ENCODE data around the gene TBC1D9B.
A peak's percentile ranks its signal among the peaks of the same experiment; 100 is the strongest.

Gene TBC1D9B

GRCh38 chr5:179907556-179908324, at the start of gene TBC1D9B:
Gene TBC1D9B, minus strand, starts transcription at chr5:179907897. Its CDS starts 76 bp downstream, at chr5:179907821.
- FAIRE-seq, result no peak

GRCh38 chr5:179955630-179956029, 47.9 kb upstream of the TBC1D9B start:
- no peak for FAIRE-seq

- no peak for FAIRE-seq
These were observed 47.4 kb upstream of the TBC1D9B start for GRCh38 chr5:179955062-179955461.

GRCh38 chr5:179954434-179954833, 46.7 kb upstream of the TBC1D9B start:
- FAIRE-seq, result no peak

GRCh38 chr5:179953987-179954386, 46.3 kb upstream of the TBC1D9B start:
- no peak for FAIRE-seq

GRCh38 chr5:179936976-179937681, 29.4 kb upstream of the TBC1D9B start:
- FAIRE-seq, result peak; percentile 66

DNA sequence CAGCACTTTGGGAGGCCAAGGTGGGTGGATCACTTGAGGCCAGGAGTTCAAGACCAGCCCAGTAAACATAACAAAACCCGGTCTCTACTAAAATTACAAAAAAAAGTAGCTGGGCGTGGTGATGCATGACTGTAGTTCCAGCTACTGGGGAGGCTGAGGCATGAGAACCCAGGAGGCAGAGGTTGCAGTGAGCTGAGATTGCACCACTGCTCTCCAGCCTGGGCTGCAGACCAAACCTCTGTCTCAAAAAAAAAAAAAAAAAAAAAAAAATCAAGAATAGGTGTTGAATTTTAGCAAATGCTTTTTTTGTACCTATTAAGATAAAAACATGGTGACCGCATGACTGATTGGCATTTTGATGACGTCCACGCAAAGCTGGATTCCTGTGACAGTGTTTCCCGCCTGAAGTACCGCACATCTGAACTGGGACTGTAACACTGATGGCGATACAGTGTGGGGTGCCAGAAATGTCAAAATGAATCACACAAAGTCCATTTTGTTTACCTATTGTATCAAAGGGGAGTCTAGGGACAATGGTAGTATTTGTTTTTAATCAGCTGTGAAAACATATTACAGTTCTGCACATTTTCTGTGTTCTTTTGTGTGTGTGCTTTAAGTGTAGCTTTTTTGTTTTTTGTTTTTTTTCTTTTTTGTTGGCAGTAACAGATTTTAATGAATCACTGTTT, 23.2 kb upstream of the TBC1D9B start:
- FAIRE-seq, result peak; percentile 70

DNA sequence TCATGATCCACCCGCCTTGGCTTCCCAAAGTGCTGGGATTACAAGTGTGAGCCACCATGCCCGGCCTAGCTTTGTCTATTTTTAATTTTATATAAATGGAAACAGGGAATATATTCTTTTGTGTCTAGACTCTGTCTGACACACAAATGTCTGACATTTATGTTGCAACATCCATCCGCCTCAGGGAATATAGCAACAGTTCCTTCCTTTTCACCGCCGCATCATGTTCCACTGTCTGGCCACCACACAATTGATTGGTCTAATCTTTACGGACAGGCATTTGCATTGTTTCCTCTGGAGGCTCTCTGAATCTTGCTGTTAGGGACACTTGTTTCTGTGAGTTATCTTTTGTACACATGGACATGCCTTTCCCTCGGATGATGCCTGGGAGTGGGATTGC, 20.1 kb upstream of the TBC1D9B start:
- FAIRE-seq, result no peak

GRCh38 chr5:179926657-179927056, 19.0 kb upstream of the TBC1D9B start:
- no peak for FAIRE-seq

GRCh38 chr5:179923436-179923835, 15.7 kb upstream of the TBC1D9B start:
- no peak for FAIRE-seq

GRCh38 chr5:179920175-179920574, 12.5 kb upstream of the TBC1D9B start:
- FAIRE-seq, result no peak

DNA sequence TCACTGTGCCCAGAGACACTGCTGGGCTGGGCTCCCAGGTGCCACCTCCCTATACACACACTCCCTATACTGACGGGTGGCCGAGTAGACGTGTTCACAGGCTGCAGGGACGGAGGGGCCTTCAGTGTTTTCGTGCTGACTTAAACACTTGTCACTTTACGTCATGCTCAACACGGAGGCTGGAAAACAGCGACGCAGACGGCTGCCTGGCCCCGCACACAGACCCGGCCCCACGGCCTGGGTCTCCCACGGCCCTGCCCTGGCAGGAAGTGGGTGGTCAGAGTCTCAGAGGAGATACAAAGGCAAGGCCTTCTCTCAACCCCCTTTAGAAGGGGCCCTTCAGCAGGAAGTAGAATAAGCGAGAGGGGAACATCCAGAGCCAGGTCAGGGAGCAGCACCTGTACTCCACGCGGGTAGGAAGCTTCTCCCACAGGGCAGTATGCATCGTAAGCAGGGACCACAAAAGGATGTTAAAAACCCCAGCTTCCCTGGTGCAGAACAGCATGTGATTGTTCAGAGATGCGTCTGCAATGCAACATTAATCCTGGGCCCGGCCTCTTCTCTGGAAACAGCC, 11.9 kb upstream of the TBC1D9B start:
- FAIRE-seq, result no peak

GRCh38 chr5:179918742-179919486, 11.2 kb upstream of the TBC1D9B start:
- no peak for FAIRE-seq

DNA sequence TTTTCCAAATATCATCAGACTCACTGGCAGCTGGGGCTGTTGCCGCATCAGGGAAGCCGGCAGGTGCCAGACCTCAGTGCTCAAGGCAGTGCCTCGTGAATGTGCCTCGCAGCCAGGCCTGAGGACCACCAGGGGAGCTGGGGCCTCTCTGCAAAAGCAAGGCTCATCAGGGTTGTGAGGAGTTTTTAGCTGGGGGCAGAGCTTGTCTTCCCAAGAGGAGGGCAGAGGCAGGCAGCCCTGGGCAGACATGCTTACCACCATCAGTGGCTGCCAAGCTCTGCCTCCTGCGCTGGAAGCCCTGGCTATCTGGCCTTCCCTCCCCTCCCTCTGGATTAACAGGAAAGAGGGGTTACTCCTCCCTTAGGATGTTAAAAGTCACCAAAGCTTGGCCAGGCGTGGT, 8.8 kb upstream of the TBC1D9B start:
- FAIRE-seq, result no peak

DNA sequence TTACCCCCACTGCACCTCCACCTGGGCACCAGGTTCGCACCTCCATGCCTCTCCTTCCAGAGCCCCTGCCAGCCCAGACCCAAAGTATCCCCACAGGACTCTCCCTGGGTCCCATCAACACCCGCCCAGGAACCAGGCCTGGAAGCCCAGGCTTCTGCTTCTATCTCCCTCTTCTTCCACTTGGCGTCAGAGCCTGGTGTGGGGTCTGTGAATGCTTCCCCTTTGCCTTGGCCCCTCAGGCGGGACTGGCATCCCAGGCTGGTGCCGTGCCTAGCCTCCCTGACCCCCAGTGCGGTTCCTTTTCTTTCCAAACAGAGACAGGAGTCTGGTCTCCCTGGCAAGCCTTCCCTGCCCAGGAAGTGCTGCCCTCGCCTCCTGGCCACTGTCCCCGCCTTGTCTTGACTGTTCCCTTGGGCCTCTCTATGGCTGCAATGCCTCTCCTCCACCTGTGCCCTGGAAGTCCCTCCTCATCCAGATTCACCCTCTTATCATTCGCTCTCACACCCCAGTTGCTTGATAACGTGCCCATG, 7.8 kb upstream of the TBC1D9B start:
- FAIRE-seq, result no peak

- no peak for FAIRE-seq
These were observed 6.5 kb upstream of the TBC1D9B start for GRCh38 chr5:179914032-179914755.

DNA sequence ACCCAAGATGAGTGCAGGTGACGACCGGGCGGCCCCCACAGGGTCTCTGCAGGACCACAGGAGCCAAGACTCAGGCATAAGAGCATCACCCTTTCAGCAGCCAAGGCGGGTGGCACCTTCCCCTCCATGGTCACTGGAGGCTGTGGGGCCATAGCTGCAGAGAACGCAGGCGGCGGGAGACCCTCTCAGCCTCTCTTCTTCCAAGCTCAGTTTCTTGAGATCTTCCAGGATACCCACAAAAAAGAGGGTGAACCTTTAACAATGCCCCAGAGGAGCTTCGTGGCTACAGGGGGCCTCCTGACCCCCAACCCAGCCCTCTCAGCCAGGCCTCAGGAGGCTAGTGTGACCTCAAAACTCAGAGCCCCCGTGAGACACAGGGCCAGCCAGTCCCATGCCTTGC, 5.8 kb upstream of the TBC1D9B start:
- no peak for FAIRE-seq

GRCh38 chr5:179912951-179913350, 5.3 kb upstream of the TBC1D9B start:
- no peak for FAIRE-seq

DNA sequence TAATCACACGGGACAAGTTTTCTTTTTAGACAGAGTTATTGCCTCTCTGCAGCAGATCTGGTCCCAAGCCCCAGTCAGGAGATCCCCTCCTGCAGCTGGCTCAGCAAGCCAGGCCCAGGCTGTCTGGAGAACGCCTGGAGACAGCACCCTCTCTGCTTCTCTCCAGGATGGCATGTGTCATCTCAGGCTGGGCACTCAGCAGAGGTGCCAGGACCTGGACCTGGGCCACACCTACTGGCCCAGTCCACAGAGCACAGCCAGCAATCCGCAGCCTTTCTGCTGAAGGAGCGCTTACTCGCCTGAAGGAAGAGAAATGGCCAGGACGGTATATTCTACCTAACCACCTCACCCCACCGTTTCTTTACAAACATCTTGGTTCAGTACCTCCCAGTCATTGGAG, 4.7 kb upstream of the TBC1D9B start:
- no peak for FAIRE-seq

- no peak for FAIRE-seq
These were observed 1.5 kb upstream of the TBC1D9B start for GRCh38 chr5:179909224-179909623.

DNA sequence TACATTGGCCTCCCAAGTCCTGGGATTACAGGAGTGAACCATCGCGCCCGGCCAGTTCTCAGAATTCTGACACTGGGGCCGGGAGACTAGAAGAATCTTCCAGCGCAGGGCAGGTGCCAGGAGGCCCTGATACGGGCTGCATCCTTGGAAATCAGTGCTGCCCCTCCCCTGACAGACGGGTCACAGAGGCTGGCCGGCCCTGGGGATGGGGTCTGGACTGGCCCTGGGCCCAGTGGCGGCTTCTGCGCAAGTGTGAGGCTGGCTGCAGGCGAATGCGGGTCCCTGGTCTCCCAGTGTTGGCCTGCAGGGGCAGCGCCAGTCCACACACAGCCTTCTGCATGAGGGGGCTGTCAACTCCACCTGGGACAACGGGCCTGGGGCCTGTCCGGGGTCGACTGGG, 831 bp upstream of the TBC1D9B start:
- no peak for FAIRE-seq
